B cell (primary cell): ENCODE results near the gene MEIS2. TPM values are rescaled to one million over a fixed set of nuclear protein-coding genes. Genes with fewer than 3 reads are reported as not detected.

Source experiments
- ATAC-seq: fragments of 200-7000 bp; cut with Tn5 transposase; one replicate; pipeline ENCODE4 v1.10.0; 2021; ENCODE audit warnings: low read depth, mild to moderate bottlenecking, moderate number of reproducible peaks, moderate library complexity
- CTCF ChIA-PET: fragments of 350-600 bp; sonication (Branson Sonifier 250); formaldehyde crosslinking; loops from one replicate; lab custom pipeline; 2021; ENCODE audit warnings: antibody characterized with exemption, inconsistent platforms; lab: Charles Lee
- POLR2A ChIA-PET: fragments of 350-600 bp; sonication (Branson Sonifier 250); formaldehyde crosslinking; loops from one replicate; lab custom pipeline; 2021; ENCODE audit warnings: antibody characterized with exemption; lab: Charles Lee
- DNase-seq: peaks from one replicate; pipeline ENCODE4 v3.0.0; 2013
- H2AFZ ChIP-seq: 2 replicates; pipeline ENCODE4 v1.6.1; 2012; ENCODE audit warnings: mild to moderate bottlenecking, low read depth, low read length; ENCODE audit not compliant: insufficient read depth, poor library complexity, severe bottlenecking
- H3K27ac ChIP-seq, 2 donors: 1 replicate in 1 of 2; 2 replicates in 1 of 2; pipeline ENCODE4 v1.5.1; 2012 to 2013; ENCODE audit warnings: low read length in 2 of 2, mild to moderate bottlenecking in 2 of 2, moderate library complexity in 1 of 2
- H3K27me3 ChIP-seq, 4 experiments: fragments of 200-600 bp in 1 of 4; sonication (generic) in 1 of 4; replicated peaks in 1 of 4; 1 replicate in 2 of 4; 2 replicates in 2 of 4; pipeline versions ENCODE4 v1.6.1 to v1.7.0; 2013 to 2016; ENCODE audit warnings: low read length in 3 of 4, mild to moderate bottlenecking in 2 of 4, mixed read lengths in 1 of 4, moderate library complexity in 1 of 4; ENCODE audit not compliant: insufficient read depth in 4 of 4, control insufficient read depth in 3 of 4; ENCODE audit errors: control extremely low read depth in 1 of 4
- H3K36me3 ChIP-seq, 2 experiments: replicated peaks in 1 of 2; 1 replicate in 1 of 2; 2 replicates in 1 of 2; pipeline versions ENCODE4 v1.6.1 to v1.7.1; 2013; ENCODE audit warnings: low read length in 1 of 2; ENCODE audit not compliant: insufficient read depth in 2 of 2, control insufficient read depth in 1 of 2; ENCODE audit errors: control extremely low read depth in 1 of 2, extremely low read depth in 1 of 2
- H3K4me1 ChIP-seq, 2 donors: fragments of 200-600 bp in 1 of 2; sonication (generic) in 1 of 2; 1 replicate in 1 of 2; 2 replicates in 1 of 2; pipeline versions ENCODE4 v1.5.1 to v1.6.1; 2013 to 2017; ENCODE audit warnings: low read length in 2 of 2; ENCODE audit not compliant: control insufficient read depth in 2 of 2, insufficient read depth in 2 of 2
- H3K4me2 ChIP-seq: replicated peaks from 2 replicates; pipeline ENCODE3; 2012; ENCODE audit warnings: mild to moderate bottlenecking, low read depth, low read length; ENCODE audit not compliant: poor library complexity, severe bottlenecking
- H3K4me3 ChIP-seq, 5 experiments: fragments of 200-600 bp in 1 of 5; sonication (generic) in 1 of 5; 1 replicate in 3 of 5; 2 replicates in 2 of 5; pipeline versions ENCODE4 v1.5.1 to v1.7.0; 2011 to 2016; ENCODE audit warnings: low read length in 4 of 5, mild to moderate bottlenecking in 4 of 5, low read depth in 2 of 5, control low read depth in 1 of 5, moderate library complexity in 1 of 5; ENCODE audit not compliant: insufficient read depth in 1 of 5; ENCODE audit errors: control extremely low read depth in 1 of 5, extremely low read depth in 1 of 5
- H3K79me2 ChIP-seq: fragments of 200-600 bp; sonication (generic); one replicate; pipeline ENCODE4 v1.6.0; 2016; ENCODE audit warnings: low read length; ENCODE audit not compliant: control insufficient read depth, insufficient read depth
- H3K9ac ChIP-seq: fragments of 200-600 bp; sonication (generic); 2 replicates; pipeline ENCODE4 v1.6.1; 2017; ENCODE audit warnings: mild to moderate bottlenecking, low read length, moderate library complexity
- H3K9me3 ChIP-seq, 3 donors: one replicate each; pipeline versions ENCODE4 v1.6.1 to v1.7.1; 2013; ENCODE audit warnings: low read length in 2 of 3; ENCODE audit not compliant: control insufficient read depth in 2 of 3, insufficient read depth in 1 of 3; ENCODE audit errors: control extremely low read depth in 1 of 3
- H4K20me1 ChIP-seq: 2 replicates; pipeline ENCODE4 v1.6.0; 2012; ENCODE audit warnings: mild to moderate bottlenecking, low read length; ENCODE audit not compliant: insufficient read depth, control insufficient read depth, poor library complexity, severe bottlenecking
- H3K27ac Mint-ChIP-seq: one replicate; pipeline ENCODE4 v1.8.0; 2021; ENCODE audit warnings: mixed read lengths
- H3K27me3 Mint-ChIP-seq: one replicate; pipeline ENCODE4 v1.8.0; 2021; ENCODE audit warnings: mixed read lengths
- H3K4me1 Mint-ChIP-seq: one replicate; pipeline ENCODE4 v1.8.0; 2021; ENCODE audit warnings: mixed read lengths
- H3K4me3 Mint-ChIP-seq: one replicate; pipeline ENCODE4 v1.8.0; 2021; ENCODE audit warnings: mixed read lengths
- H3K9me3 Mint-ChIP-seq: one replicate; pipeline ENCODE4 v1.8.0; 2022; ENCODE audit warnings: mixed read lengths; ENCODE audit not compliant: insufficient read depth
- EZH2 ChIP-seq: IDR thresholded peaks from 2 replicates; pipeline ENCODE4 v1.6.1; 2012; ENCODE audit warnings: borderline replicate concordance, low read depth, mild to moderate bottlenecking, moderate library complexity, low read length; ENCODE audit not compliant: insufficient read depth, poor library complexity, severe bottlenecking
- WGBS: methylation state at CpG from one replicate; pipeline ENCODE4 v1.1.5; 2013; ENCODE audit warnings: missing lambda C conversion rate; ENCODE audit not compliant: insufficient coverage; 5-methylcytosine and 5-hydroxymethylcytosine counted together
- intact Hi-C: fragments of 100-400 bp; cut with micrococcal nuclease; formaldehyde crosslinking; loops from one replicate; pipeline ENCODE4 v1.10.0; 2022
- polyA plus RNA-seq: library from polyadenylated mRNA; depleted of rRNA; stranded (reverse); fragments of >200 nt; gene quantifications from 2 replicates; pipeline ENCODE4 v1.2.3, GENCODE V29; 2012
- total RNA-seq, 2 donors: library from RNA; stranded (reverse); fragments of 120-200 nt in 1 of 2; gene quantifications; 1 replicate in 1 of 2; 2 replicates in 1 of 2; pipeline versions ENCODE4 v1.2.3 to v1.2.4, GENCODE V29; 2013 to 2022
- TF ChIP-seq, protein P1 (sequence below): fragments of 200-600 bp; IDR thresholded peaks from one replicate; pipeline ENCODE4 v1.8.0; 2022; ENCODE audit warnings: antibody characterized with exemption, mild to moderate bottlenecking

Gene MEIS2
- total and polyA plus RNA-seq, 2 donors (not counting 1 experiment from before 2014, with no cell fraction given) = 0.22 TPM; not detected in 1

- H3K79me2 ChIP-seq = no peaks in the 10 kb centered on the region
- no peak overlapping the region for H3K27ac ChIP-seq
- DNase-seq (no peak), ATAC-seq (no peak)
- Mint-ChIP-seq H3K4me3 (no peak overlapping the region), H3K27me3 (peaks cover 3% of the 10 kb centered on the region), H3K9me3 (no peaks in the 10 kb centered on the region), H3K4me1 (no peaks in the 10 kb centered on the region), H3K27ac (no peak overlapping the region)
- intact Hi-C loops = no loop called here
- H3K9ac ChIP-seq = no peak overlapping the region
- no peaks in the 10 kb centered on the region for H3K4me1 ChIP-seq
- no peaks in the 10 kb centered on the region for H3K36me3 ChIP-seq
- ChIA-PET POLR2A (no interaction called here), CTCF (no interaction called here)
- TF ChIP-seq, protein P1, sequence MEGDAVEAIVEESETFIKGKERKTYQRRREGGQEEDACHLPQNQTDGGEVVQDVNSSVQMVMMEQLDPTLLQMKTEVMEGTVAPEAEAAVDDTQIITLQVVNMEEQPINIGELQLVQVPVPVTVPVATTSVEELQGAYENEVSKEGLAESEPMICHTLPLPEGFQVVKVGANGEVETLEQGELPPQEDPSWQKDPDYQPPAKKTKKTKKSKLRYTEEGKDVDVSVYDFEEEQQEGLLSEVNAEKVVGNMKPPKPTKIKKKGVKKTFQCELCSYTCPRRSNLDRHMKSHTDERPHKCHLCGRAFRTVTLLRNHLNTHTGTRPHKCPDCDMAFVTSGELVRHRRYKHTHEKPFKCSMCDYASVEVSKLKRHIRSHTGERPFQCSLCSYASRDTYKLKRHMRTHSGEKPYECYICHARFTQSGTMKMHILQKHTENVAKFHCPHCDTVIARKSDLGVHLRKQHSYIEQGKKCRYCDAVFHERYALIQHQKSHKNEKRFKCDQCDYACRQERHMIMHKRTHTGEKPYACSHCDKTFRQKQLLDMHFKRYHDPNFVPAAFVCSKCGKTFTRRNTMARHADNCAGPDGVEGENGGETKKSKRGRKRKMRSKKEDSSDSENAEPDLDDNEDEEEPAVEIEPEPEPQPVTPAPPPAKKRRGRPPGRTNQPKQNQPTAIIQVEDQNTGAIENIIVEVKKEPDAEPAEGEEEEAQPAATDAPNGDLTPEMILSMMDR = no peak
- TF ChIP-seq EZH2 = no peak
- no peak overlapping the region for H3K4me3 ChIP-seq
- WGBS = 100% methylated on average over 2 of the region's 4 CpGs
- no peak overlapping the region for H3K4me2 ChIP-seq
- H3K27me3 ChIP-seq = no peaks in the 10 kb centered on the region
- H2AFZ ChIP-seq = no peak overlapping the region
- H3K9me3 ChIP-seq = no peaks in the 10 kb centered on the region
- no peaks in the 10 kb centered on the region for H4K20me1 ChIP-seq
Observed at GRCh38 chr15:36867436-36867835, 232.9 kb downstream of the MEIS2 start.

- no peak overlapping the region for H3K27ac ChIP-seq
- TF ChIP-seq EZH2 = no peak
- TF ChIP-seq, protein P1 = no peak
- H2AFZ ChIP-seq = no peak overlapping the region
- no peaks in the 10 kb centered on the region for H3K9me3 ChIP-seq
- ChIA-PET POLR2A (no interaction called here), CTCF (no interaction called here)
- H3K9ac ChIP-seq = no peak overlapping the region
- no peaks in the 10 kb centered on the region for H3K79me2 ChIP-seq
- no peaks in the 10 kb centered on the region for H3K36me3 ChIP-seq
- no peaks in the 10 kb centered on the region for H3K4me1 Mint-ChIP-seq
- no peaks in the 10 kb centered on the region for H3K4me1 ChIP-seq
- no peak for ATAC-seq
- H3K4me3 ChIP-seq = no peak overlapping the region
- WGBS = no CpG with 5 or more reads among the region's 3 CpGs
- no peak overlapping the region for H3K27ac Mint-ChIP-seq
- H3K27me3 ChIP-seq = no peaks in the 10 kb centered on the region
- H4K20me1 ChIP-seq = no peaks in the 10 kb centered on the region
- no peaks in the 10 kb centered on the region for H3K9me3 Mint-ChIP-seq
- H3K4me2 ChIP-seq = no peak overlapping the region
- no peak overlapping the region for H3K4me3 Mint-ChIP-seq
- intact Hi-C loops = no loop called here
- H3K27me3 Mint-ChIP-seq = peaks cover 3% of the 10 kb centered on the region
- DNase-seq = no peak
Observed at GRCh38 chr15:36866896-36867295, 233.5 kb downstream of the MEIS2 start.
